Esophagus (tissue), 2 donors: ENCODE results near the gene HERC5. TPM values are rescaled to one million over a fixed set of nuclear protein-coding genes. Genes with fewer than 3 reads are reported as not detected.

Experiments
- polyA plus RNA-seq, 2 donors: library from polyadenylated mRNA; stranded (reverse); fragments of 200-250 nt; gene quantifications; one replicate each; pipeline ENCODE4 v1.2.3, GENCODE V29; 2013
- donor health status: healthy with polysubstance abuse.
- donor health status: Bipolar disorder and iron deficiency.

The HERC5 gene
- polyA plus RNA-seq, 2 donors, result 0.92 to 1.1 TPM

Other genes with a start within 250 kb of the HERC5 start
- gene PPM1K, start 172.6 kb upstream of the HERC5 start, polyA plus RNA-seq, result 1 to 10 TPM; 5.5 to 5.7 TPM
- gene HERC6, start 78.3 kb upstream of the HERC5 start, polyA plus RNA-seq, result 10 to 100 TPM in 1 of 2 donors, 1 to 10 TPM in 1; 8.7 to 15.6 TPM
- gene PYURF, start 66.7 kb downstream of the HERC5 start, polyA plus RNA-seq, result 10 to 100 TPM; 62.0 to 82.4 TPM
- 1 to 10 TPM; 7.5 to 9.9 TPM for gene HERC3, start 135.4 kb downstream of the HERC5 start, polyA plus RNA-seq
- 1 to 10 TPM; 1.9 to 2.1 TPM for gene NAP1L5, start 240.7 kb downstream of the HERC5 start, polyA plus RNA-seq